Liver (tissue), 9 donors: ENCODE data around the gene AMMECR1. TPM values are rescaled to one million over a fixed set of nuclear protein-coding genes. Genes with fewer than 3 reads are reported as not detected.

Experiments used
- DNase-seq: peaks from one replicate; pipeline ENCODE4 v3.0.0-alpha.2; 2017; ENCODE audit warnings: low spot score
- H3K27ac ChIP-seq, 2 donors: one replicate each; pipeline ENCODE4 v1.7.0; 2013; ENCODE audit warnings: inconsistent platforms in 2 of 2, low read length in 2 of 2, control low read depth in 1 of 2, low read depth in 1 of 2, mild to moderate bottlenecking in 1 of 2
- H3K27me3 ChIP-seq, 4 donors: one replicate each; pipeline versions ENCODE4 v1.6.1 to v1.7.0; 2013; ENCODE audit warnings: low read length in 3 of 4, inconsistent platforms in 1 of 4, mild to moderate bottlenecking in 1 of 4, moderate library complexity in 1 of 4; ENCODE audit not compliant: control insufficient read depth in 4 of 4, insufficient read depth in 4 of 4
- H3K36me3 ChIP-seq, 4 donors: one replicate each; pipeline versions ENCODE4 v1.6.1 to v1.7.0; 2013; ENCODE audit warnings: low read length in 3 of 4, mild to moderate bottlenecking in 3 of 4, low read depth in 1 of 4, moderate library complexity in 1 of 4; ENCODE audit not compliant: control insufficient read depth in 4 of 4, insufficient read depth in 3 of 4
- H3K4me1 ChIP-seq, 4 donors: one replicate each; pipeline versions ENCODE4 v1.6.1 to v1.7.0; 2013; ENCODE audit warnings: low read length in 3 of 4, mild to moderate bottlenecking in 3 of 4, moderate library complexity in 1 of 4; ENCODE audit not compliant: control insufficient read depth in 4 of 4, insufficient read depth in 4 of 4
- H3K4me3 ChIP-seq, 3 donors: one replicate each; pipeline versions ENCODE4 v1.6.1 to v1.7.0; 2013; ENCODE audit warnings: low read length in 3 of 3, control low read depth in 1 of 3, low read depth in 1 of 3, mild to moderate bottlenecking in 1 of 3
- H3K9ac ChIP-seq, 2 donors: one replicate each; pipeline ENCODE4 v1.7.0; 2013; ENCODE audit warnings: low read length in 2 of 2, mild to moderate bottlenecking in 2 of 2, moderate library complexity in 2 of 2, control low read depth in 1 of 2, low read depth in 1 of 2
- H3K9me3 ChIP-seq, 4 donors: one replicate each; pipeline versions ENCODE4 v1.6.1 to v1.7.0; 2013; ENCODE audit warnings: low read length in 3 of 4; ENCODE audit not compliant: control insufficient read depth in 4 of 4
- EGR1 ChIP-seq, 2 donors: IDR thresholded peaks; 2 replicates each; pipeline ENCODE4 v1.6.1; 2016 to 2018; ENCODE audit warnings: antibody characterized with exemption in 2 of 2, low read depth in 2 of 2
- FOXA1 ChIP-seq: IDR thresholded peaks from 2 replicates; pipeline ENCODE4 v1.6.1; 2016; ENCODE audit warnings: antibody characterized with exemption
- FOXA2 ChIP-seq: IDR thresholded peaks from 2 replicates; pipeline ENCODE4 v1.6.1; 2016; ENCODE audit warnings: antibody characterized with exemption
- GABPA ChIP-seq, 2 donors: IDR thresholded peaks in 1 of 2; conservative IDR thresholded peaks in 1 of 2; 2 replicates each; pipeline ENCODE4 v1.6.1; 2016; ENCODE audit warnings: antibody characterized with exemption in 2 of 2, mild to moderate bottlenecking in 1 of 2, moderate library complexity in 1 of 2
- HNF4A ChIP-seq, 2 donors: conservative IDR thresholded peaks; 2 replicates each; pipeline ENCODE4 v1.6.1; 2016; ENCODE audit warnings: antibody characterized with exemption in 2 of 2, mild to moderate bottlenecking in 2 of 2
- HNF4G ChIP-seq: IDR thresholded peaks from 2 replicates; pipeline ENCODE4 v1.6.1; 2016; ENCODE audit warnings: antibody characterized with exemption
- JUND ChIP-seq, 2 donors: IDR thresholded peaks; 2 replicates each; pipeline ENCODE4 v1.6.1; 2016; ENCODE audit warnings: antibody characterized with exemption in 2 of 2
- NR2F2 ChIP-seq: IDR thresholded peaks from 2 replicates; pipeline ENCODE4 v1.6.1; 2016; ENCODE audit warnings: antibody characterized with exemption
- RAD21 ChIP-seq, 2 donors: IDR thresholded peaks; 2 replicates each; pipeline ENCODE4 v1.6.1; 2016; ENCODE audit warnings: antibody characterized with exemption in 2 of 2, mild to moderate bottlenecking in 2 of 2
- RXRA ChIP-seq, 2 donors: IDR thresholded peaks; 2 replicates each; pipeline ENCODE4 v1.6.1; 2017 to 2018; ENCODE audit warnings: antibody characterized with exemption in 2 of 2, mild to moderate bottlenecking in 1 of 2
- SP1 ChIP-seq: IDR thresholded peaks from 2 replicates; pipeline ENCODE4 v1.6.1; 2018; ENCODE audit warnings: antibody characterized with exemption, mild to moderate bottlenecking
- TAF1 ChIP-seq: conservative IDR thresholded peaks from 2 replicates; pipeline ENCODE4 v1.6.1; 2016; ENCODE audit warnings: antibody characterized with exemption, mild to moderate bottlenecking
- YY1 ChIP-seq: IDR thresholded peaks from 2 replicates; pipeline ENCODE4 v1.6.1; 2016; ENCODE audit warnings: antibody characterized with exemption, mild to moderate bottlenecking
- WGBS: extraction: QIAGEN DNeasy Blood & Tissue Kit; methylation state at CpG from one replicate; pipeline ENCODE4 v1.1.7; 2013; 5-methylcytosine and 5-hydroxymethylcytosine counted together
- polyA plus RNA-seq, 2 donors: library from polyadenylated mRNA; stranded (reverse) in 1 of 2; unstranded in 1 of 2; fragments of 200-250 nt in 1 of 2; fragments of >200 nt in 1 of 2; fragmentation: Nextera tagmentation in 1 of 2; extraction: Ambion mirVana in 1 of 2; gene quantifications; one replicate each; pipeline versions ENCODE4 v1.2.1 to v1.2.3, GENCODE V29; 2013 to 2015
- total RNA-seq, 2 donors: library from RNA; depleted of rRNA; stranded (reverse); fragments of >200 nt; gene quantifications; one replicate each; pipeline ENCODE4 v1.2.3, GENCODE V29; 2014
- TF ChIP-seq, protein P1 (sequence below): IDR thresholded peaks from 2 replicates; pipeline ENCODE4 v1.6.1; 2016; ENCODE audit warnings: antibody characterized with exemption
- TF ChIP-seq, protein P2 (sequence below): IDR thresholded peaks from 2 replicates; pipeline ENCODE4 v1.6.1; 2016; ENCODE audit warnings: antibody characterized with exemption
- TF ChIP-seq, protein P3 (sequence below): IDR thresholded peaks from 2 replicates; pipeline ENCODE4 v1.6.1; 2016; ENCODE audit warnings: antibody characterized with exemption
- TF ChIP-seq, protein P4 (sequence below): fragments of 150-350 bp; IDR thresholded peaks from 2 replicates; pipeline ENCODE4 v1.5.1; 2017; ENCODE audit warnings: improper control_type of control experiment, low read depth, low read length; ENCODE audit not compliant: missing input control
- TF ChIP-seq, protein P5 (sequence below): IDR thresholded peaks from 2 replicates; pipeline ENCODE4 v1.6.1; 2016; ENCODE audit warnings: antibody characterized with exemption, mild to moderate bottlenecking
- donor health status: healthy.
- donor health status: healthy.
- donor health status: healthy.
- donor health status: healthy.
- donor health status: healthy.

The AMMECR1 gene
- total and polyA plus RNA-seq, 4 donors = 1.7 to 30.9 (median 3.6) TPM

DNA sequence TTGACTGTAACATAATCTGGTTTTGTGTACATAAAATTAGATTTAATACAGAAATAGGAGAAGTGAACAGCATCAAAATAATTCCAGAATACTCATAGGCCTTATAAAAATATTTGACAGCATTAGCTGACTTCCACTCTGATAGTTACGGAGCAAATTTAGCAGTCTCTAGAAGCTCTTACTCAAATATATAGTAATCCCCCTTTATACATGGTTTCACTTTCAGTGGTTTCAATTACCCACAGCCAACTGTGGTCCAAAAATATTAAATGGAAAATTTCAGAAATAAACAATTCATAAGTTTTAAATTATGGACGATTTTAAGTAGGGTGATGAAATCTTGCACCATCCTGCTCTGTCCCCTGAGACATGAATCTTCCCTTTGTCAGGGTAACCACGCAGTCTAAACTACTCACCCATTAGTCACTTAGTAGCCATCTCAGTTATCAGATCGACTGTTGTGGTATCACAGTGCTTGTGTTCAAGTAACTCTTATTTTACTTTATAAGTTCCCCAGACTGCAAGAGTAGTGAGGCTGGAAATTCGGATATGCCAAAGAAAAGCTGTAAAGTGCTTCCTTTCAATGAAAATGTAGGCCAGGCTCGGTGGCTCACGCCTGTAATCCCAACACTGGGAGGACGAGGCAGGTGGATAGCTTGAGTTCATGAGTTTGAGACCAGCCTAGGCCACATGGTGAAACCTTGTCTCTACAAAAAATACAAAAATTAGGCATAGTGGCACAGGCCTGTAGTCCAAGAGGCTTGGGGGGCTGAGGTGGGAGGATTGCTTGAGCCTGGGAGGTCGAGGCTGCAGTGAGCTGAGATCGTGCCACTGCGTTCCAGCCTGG is 23.5 kb upstream of the AMMECR1 start:
- TF ChIP-seq RXRA (IDR thresholded peaks at IDR 0.05) (no peak), RAD21 (IDR thresholded peaks at IDR 0.05) (no peak), HNF4G (no peak), GABPA (IDR thresholded peaks at IDR 0.05 in 1 of 2, conservative IDR thresholded peaks at IDR 0.05 in 1 of 2) (no peak), EGR1 (IDR thresholded peaks at IDR 0.05; ENCODE audit: low read depth in 2 of 2) (no peak), YY1 (no peak), TAF1 (no peak), HNF4A (conservative IDR thresholded peaks at IDR 0.05) (no peak), JUND (IDR thresholded peaks at IDR 0.05) (no peak), SP1 (no peak), FOXA1 (no peak), NR2F2 (no peak), FOXA2 (no peak)
- TF ChIP-seq, protein P1, sequence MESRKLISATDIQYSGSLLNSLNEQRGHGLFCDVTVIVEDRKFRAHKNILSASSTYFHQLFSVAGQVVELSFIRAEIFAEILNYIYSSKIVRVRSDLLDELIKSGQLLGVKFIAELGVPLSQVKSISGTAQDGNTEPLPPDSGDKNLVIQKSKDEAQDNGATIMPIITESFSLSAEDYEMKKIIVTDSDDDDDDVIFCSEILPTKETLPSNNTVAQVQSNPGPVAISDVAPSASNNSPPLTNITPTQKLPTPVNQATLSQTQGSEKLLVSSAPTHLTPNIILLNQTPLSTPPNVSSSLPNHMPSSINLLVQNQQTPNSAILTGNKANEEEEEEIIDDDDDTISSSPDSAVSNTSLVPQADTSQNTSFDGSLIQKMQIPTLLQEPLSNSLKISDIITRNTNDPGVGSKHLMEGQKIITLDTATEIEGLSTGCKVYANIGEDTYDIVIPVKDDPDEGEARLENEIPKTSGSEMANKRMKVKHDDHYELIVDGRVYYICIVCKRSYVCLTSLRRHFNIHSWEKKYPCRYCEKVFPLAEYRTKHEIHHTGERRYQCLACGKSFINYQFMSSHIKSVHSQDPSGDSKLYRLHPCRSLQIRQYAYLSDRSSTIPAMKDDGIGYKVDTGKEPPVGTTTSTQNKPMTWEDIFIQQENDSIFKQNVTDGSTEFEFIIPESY = no peak
- TF ChIP-seq, protein P2, sequence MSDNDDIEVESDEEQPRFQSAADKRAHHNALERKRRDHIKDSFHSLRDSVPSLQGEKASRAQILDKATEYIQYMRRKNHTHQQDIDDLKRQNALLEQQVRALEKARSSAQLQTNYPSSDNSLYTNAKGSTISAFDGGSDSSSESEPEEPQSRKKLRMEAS = no peak
- TF ChIP-seq, protein P3, sequence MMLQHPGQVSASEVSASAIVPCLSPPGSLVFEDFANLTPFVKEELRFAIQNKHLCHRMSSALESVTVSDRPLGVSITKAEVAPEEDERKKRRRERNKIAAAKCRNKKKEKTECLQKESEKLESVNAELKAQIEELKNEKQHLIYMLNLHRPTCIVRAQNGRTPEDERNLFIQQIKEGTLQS = no peak
- TF ChIP-seq, protein P4, sequence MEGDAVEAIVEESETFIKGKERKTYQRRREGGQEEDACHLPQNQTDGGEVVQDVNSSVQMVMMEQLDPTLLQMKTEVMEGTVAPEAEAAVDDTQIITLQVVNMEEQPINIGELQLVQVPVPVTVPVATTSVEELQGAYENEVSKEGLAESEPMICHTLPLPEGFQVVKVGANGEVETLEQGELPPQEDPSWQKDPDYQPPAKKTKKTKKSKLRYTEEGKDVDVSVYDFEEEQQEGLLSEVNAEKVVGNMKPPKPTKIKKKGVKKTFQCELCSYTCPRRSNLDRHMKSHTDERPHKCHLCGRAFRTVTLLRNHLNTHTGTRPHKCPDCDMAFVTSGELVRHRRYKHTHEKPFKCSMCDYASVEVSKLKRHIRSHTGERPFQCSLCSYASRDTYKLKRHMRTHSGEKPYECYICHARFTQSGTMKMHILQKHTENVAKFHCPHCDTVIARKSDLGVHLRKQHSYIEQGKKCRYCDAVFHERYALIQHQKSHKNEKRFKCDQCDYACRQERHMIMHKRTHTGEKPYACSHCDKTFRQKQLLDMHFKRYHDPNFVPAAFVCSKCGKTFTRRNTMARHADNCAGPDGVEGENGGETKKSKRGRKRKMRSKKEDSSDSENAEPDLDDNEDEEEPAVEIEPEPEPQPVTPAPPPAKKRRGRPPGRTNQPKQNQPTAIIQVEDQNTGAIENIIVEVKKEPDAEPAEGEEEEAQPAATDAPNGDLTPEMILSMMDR = no peak
- TF ChIP-seq, protein P5, sequence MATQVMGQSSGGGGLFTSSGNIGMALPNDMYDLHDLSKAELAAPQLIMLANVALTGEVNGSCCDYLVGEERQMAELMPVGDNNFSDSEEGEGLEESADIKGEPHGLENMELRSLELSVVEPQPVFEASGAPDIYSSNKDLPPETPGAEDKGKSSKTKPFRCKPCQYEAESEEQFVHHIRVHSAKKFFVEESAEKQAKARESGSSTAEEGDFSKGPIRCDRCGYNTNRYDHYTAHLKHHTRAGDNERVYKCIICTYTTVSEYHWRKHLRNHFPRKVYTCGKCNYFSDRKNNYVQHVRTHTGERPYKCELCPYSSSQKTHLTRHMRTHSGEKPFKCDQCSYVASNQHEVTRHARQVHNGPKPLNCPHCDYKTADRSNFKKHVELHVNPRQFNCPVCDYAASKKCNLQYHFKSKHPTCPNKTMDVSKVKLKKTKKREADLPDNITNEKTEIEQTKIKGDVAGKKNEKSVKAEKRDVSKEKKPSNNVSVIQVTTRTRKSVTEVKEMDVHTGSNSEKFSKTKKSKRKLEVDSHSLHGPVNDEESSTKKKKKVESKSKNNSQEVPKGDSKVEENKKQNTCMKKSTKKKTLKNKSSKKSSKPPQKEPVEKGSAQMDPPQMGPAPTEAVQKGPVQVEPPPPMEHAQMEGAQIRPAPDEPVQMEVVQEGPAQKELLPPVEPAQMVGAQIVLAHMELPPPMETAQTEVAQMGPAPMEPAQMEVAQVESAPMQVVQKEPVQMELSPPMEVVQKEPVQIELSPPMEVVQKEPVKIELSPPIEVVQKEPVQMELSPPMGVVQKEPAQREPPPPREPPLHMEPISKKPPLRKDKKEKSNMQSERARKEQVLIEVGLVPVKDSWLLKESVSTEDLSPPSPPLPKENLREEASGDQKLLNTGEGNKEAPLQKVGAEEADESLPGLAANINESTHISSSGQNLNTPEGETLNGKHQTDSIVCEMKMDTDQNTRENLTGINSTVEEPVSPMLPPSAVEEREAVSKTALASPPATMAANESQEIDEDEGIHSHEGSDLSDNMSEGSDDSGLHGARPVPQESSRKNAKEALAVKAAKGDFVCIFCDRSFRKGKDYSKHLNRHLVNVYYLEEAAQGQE = no peak
- no peaks in the 10 kb centered on the region for H3K9me3 ChIP-seq
- no peaks in the 10 kb centered on the region for H3K4me1 ChIP-seq
- H3K27me3 ChIP-seq = no peaks in the 10 kb centered on the region
- H3K4me3 ChIP-seq = no peak overlapping the region
- WGBS = 93% methylated on average over 11 of the region's 11 CpGs
- no peak for DNase-seq
- H3K27ac ChIP-seq = no peak overlapping the region
- no peaks in the 10 kb centered on the region for H3K36me3 ChIP-seq
- H3K9ac ChIP-seq = no peak overlapping the region
